SJSA1 (cell line): Measurements from ENCODE around the gene TUT4. TPM values are rescaled to one million over a fixed set of nuclear protein-coding genes. Genes with fewer than 3 reads are reported as not detected.

Experiments used
- DNase-seq, 2 experiments: peaks; one replicate each; pipeline ENCODE4 v3.0.0-alpha.2; 2015 to 2020; ENCODE audit warnings: low spot score in 2 of 2, low read depth in 1 of 2
- H3K27ac ChIP-seq: fragments of 250-450 bp; sonication (Bioruptor Pico); 2 replicates; pipeline ENCODE4 v1.5.1; 2020; ENCODE audit warnings: mild to moderate bottlenecking, moderate library complexity
- H3K27me3 ChIP-seq: fragments of 250-450 bp; sonication (Bioruptor Pico); replicated peaks from 2 replicates; pipeline ENCODE4 v1.5.1; 2020; ENCODE audit warnings: mild to moderate bottlenecking, moderate library complexity
- H3K36me3 ChIP-seq: fragments of 250-450 bp; sonication (Bioruptor Pico); 2 replicates; pipeline ENCODE4 v1.5.1; 2020; ENCODE audit warnings: mild to moderate bottlenecking
- H3K4me1 ChIP-seq: fragments of 250-450 bp; sonication (Bioruptor Pico); replicated peaks from 2 replicates; pipeline ENCODE4 v1.6.1; 2021; ENCODE audit warnings: mild to moderate bottlenecking
- H3K4me3 ChIP-seq: fragments of 250-450 bp; sonication (Bioruptor Pico); 2 replicates; pipeline ENCODE4 v1.5.1; 2020; ENCODE audit warnings: mild to moderate bottlenecking
- H3K9me3 ChIP-seq: fragments of 250-450 bp; sonication (Bioruptor Pico); replicated peaks from 2 replicates; pipeline ENCODE4 v1.5.1; 2020; ENCODE audit warnings: mild to moderate bottlenecking
- total RNA-seq: library from RNA; depleted of rRNA; stranded (reverse); fragments of >200 nt; shearing (Covaris generic); gene quantifications from 2 replicates; pipeline ENCODE4 v1.2.3, GENCODE V29; 2014

Gene TUT4
- total RNA-seq, 1 experiment from 2014 or later = 28.2 TPM

GRCh38 chr1:52533713-52534112 is 19.2 kb downstream of the TUT4 start:
- Histone ChIP-seq H3K27ac (no peak overlapping the region), H3K4me3 (no peak overlapping the region), H3K36me3 (0 out of 2 replicates have a peak, but pooled peaks cover 7% of the 10 kb centered on the region), H3K9me3 (peaks cover 3% of the 10 kb centered on the region; the same call in 1 of the 2 replicates), H3K4me1 (no peaks in the 10 kb centered on the region), H3K27me3 (no peaks in the 10 kb centered on the region)
- DNase-seq = no peak

DNA sequence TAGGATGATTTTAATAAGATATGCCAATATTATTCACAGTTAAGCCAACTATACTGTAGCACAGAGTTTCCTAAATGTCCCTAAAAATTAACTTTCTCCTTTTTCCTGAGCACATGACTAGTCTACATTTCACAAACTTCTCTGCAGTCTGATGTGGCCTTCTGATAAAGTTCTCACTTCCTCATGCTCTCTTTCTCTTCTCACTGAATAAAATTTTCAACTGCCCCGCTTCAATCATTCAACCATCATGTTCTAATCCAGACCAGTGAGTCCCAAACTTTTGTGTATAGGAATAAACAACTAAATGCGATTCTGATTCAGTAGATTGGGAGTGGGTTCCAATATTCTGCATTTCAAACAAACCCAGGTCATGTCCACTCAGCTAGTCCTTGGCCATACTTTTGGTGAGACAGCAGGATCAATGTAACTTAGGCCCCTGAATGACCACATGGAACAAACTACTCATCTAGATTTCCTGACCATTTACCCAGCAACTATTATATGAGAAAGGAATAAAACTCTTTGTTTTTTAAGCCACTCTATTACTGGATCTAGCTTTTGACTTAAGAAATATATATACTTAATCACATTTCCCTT is 20.1 kb downstream of the TUT4 start:
- DNase-seq = no peak
- Histone ChIP-seq H3K4me3 (no peak overlapping the region), H3K27ac (no peak overlapping the region), H3K27me3 (no peaks in the 10 kb centered on the region), H3K9me3 (peaks cover 3% of the 10 kb centered on the region; the same call in 1 of the 2 replicates), H3K4me1 (no peaks in the 10 kb centered on the region), H3K36me3 (peaks cover 7% of the 10 kb centered on the region; the same call in 1 of the 2 replicates)

DNA sequence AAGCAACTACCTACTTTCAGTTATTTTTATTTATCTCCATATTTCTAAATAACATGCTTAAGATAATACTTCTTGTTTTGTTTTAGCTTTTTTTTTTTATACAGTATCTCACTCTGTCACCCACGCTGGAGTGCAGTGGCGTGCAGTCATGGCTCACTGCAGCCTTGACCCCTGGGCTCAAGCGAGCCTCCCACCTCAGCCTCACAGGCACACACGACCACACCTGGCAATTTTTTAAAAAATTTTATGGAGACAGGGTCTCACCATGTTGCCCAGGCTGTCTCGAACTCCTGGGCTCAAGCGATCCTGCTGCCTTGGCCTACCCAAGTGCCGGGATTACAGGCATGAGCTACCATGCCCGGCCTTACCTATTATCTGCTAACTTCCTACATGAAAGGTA is 20.6 kb downstream of the TUT4 start:
- peaks cover 12% of the 10 kb centered on the region; the same call in 1 of the 2 replicates for H3K36me3 ChIP-seq
- no peaks in the 10 kb centered on the region for H3K27me3 ChIP-seq
- no peak overlapping the region for H3K4me3 ChIP-seq
- no peak overlapping the region for H3K27ac ChIP-seq
- no peaks in the 10 kb centered on the region for H3K4me1 ChIP-seq
- H3K9me3 ChIP-seq = peaks cover 3% of the 10 kb centered on the region; the same call in 1 of the 2 replicates
- DNase-seq = no peak

- peaks cover 3% of the 10 kb centered on the region; the same call in 1 of the 2 replicates for H3K9me3 ChIP-seq
- H3K4me3 ChIP-seq = no peak overlapping the region
- H3K27me3 ChIP-seq = no peaks in the 10 kb centered on the region
- peaks cover 18% of the 10 kb centered on the region; the same call in 1 of the 2 replicates for H3K36me3 ChIP-seq
- DNase-seq = no peak
- H3K4me1 ChIP-seq = no peaks in the 10 kb centered on the region
- no peak overlapping the region for H3K27ac ChIP-seq
Measured at GRCh38 chr1:52531249-52531872, 21.5 kb downstream of the TUT4 start.

GRCh38 chr1:52530563-52531144 is 22.2 kb downstream of the TUT4 start:
- no peak for DNase-seq
- H3K27ac ChIP-seq = no peak overlapping the region

GRCh38 chr1:52523376-52523775 is 29.5 kb downstream of the TUT4 start:
- Histone ChIP-seq H3K9me3 (no peaks in the 10 kb centered on the region), H3K27me3 (no peaks in the 10 kb centered on the region), H3K27ac (peak overlapping the region; percentile 48), H3K36me3 (peaks cover 50% of the 10 kb centered on the region), H3K4me3 (no peak overlapping the region), H3K4me1 (peaks cover 17% of the 10 kb centered on the region)
- DNase-seq = peak in 1 of 2 experiments; percentile 62

More at GRCh38 chr1:52530563-52531144, 22.2 kb downstream of the TUT4 start:
- Histone ChIP-seq H3K4me3 (no peak overlapping the region), H3K4me1 (no peaks in the 10 kb centered on the region), H3K27me3 (no peaks in the 10 kb centered on the region), H3K9me3 (peaks cover 2% of the 10 kb centered on the region; the same call in 1 of the 2 replicates), H3K36me3 (peaks cover 22% of the 10 kb centered on the region)

DNA sequence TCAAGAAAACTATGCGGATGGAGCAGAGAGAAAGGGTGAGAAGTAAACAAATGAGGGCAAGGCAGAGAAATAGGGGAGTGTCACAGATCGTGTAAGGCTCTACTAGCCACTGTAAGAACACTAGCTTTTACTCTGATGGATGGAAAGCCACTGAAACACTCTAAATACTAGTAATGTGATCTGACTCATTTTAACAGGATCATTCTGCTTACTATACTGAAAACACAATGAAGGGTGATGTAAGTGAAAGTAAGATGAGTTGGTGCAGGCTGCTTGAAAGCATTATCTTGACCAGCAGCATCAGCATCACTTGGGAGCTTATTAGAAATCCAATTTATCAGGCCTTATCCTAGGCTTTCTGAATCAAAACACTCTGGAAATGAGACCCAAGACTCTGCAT is 32.7 kb downstream of the TUT4 start:
- H3K27ac ChIP-seq = no peak overlapping the region

GRCh38 chr1:52518962-52519361 is 33.9 kb downstream of the TUT4 start:
- Histone ChIP-seq H3K27ac (no peak overlapping the region), H3K4me1 (peaks cover 14% of the 10 kb centered on the region), H3K36me3 (peaks cover 32% of the 10 kb centered on the region), H3K27me3 (no peaks in the 10 kb centered on the region), H3K9me3 (no peaks in the 10 kb centered on the region), H3K4me3 (no peak overlapping the region)
- DNase-seq = no peak

More for the DNA sequence above, 32.7 kb downstream of the TUT4 start:
- Histone ChIP-seq H3K36me3 (peaks cover 35% of the 10 kb centered on the region), H3K4me3 (no peak overlapping the region), H3K27me3 (no peaks in the 10 kb centered on the region), H3K9me3 (no peaks in the 10 kb centered on the region), H3K4me1 (peaks cover 17% of the 10 kb centered on the region)
- DNase-seq = no peak

DNA sequence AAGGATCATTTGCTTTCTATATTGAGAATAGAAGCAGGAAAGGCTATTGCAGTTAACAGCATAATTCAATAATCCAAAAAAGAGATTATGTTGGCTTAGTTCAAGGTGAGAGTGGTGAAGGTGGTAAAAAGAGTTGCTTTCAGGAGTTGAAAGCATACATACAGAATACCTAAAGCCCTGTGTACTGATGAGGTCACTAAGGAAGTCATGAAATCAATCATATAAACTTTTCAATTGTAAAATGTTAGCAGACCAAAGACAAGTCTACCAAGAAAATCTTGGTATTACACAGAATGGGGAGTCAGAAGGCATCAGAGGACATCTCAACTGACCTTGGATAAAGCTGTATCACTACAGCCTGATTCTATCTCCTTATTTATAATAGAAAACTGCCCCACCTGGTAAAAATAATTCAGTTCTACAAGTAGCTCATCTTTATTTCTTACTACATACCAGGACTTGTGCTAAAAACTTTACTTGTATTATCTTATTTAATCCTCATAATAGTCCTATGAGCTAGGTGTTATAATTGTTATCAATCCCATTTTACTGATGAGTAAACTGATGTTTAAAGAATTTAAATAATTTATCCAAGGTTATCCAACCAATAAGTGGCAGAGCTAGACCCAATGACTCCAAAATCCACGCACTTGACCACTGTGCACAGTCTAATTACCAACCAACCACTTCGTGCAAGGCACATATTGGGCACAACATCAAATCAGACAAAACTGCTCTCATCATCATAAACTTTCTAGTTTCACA is 40.9 kb downstream of the TUT4 start:
- Histone ChIP-seq H3K36me3 (peaks cover 10% of the 10 kb centered on the region), H3K27me3 (no peaks in the 10 kb centered on the region), H3K4me3 (no peak overlapping the region), H3K9me3 (no peaks in the 10 kb centered on the region), H3K4me1 (no peaks in the 10 kb centered on the region), H3K27ac (no peak overlapping the region)
- no peak for DNase-seq

DNA sequence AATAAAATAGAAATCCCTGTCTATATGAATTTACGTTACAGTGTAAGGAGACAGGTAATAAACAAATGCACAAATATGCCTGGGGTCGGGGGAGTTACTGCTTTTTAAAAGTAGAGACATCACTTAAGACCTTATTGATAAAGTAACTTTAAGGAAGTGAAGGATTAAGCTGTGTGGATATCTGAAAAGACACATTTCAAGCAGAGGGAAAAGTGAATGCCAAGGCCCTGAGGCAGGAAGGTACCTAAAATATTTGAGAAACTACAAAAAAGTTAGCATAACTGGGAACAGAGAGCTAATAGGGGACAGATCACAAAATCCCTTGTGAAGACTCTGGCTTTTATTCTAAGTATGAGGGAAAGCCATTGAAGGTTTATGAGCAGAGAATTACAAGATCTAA is 41.5 kb downstream of the TUT4 start:
- Histone ChIP-seq H3K27ac (no peak overlapping the region), H3K27me3 (no peaks in the 10 kb centered on the region), H3K9me3 (no peaks in the 10 kb centered on the region), H3K36me3 (peaks cover 12% of the 10 kb centered on the region), H3K4me3 (no peak overlapping the region), H3K4me1 (no peaks in the 10 kb centered on the region)
- no peak for DNase-seq

GRCh38 chr1:52506920-52507546 is 45.9 kb downstream of the TUT4 start:
- Histone ChIP-seq H3K36me3 (peaks cover 8% of the 10 kb centered on the region), H3K4me1 (no peaks in the 10 kb centered on the region), H3K4me3 (no peak overlapping the region), H3K27me3 (no peaks in the 10 kb centered on the region), H3K27ac (no peak overlapping the region), H3K9me3 (no peaks in the 10 kb centered on the region)
- no peak for DNase-seq

GRCh38 chr1:52506349-52506748 is 46.5 kb downstream of the TUT4 start:
- Histone ChIP-seq H3K4me3 (no peak overlapping the region), H3K27ac (no peak overlapping the region), H3K27me3 (no peaks in the 10 kb centered on the region), H3K9me3 (no peaks in the 10 kb centered on the region), H3K4me1 (no peaks in the 10 kb centered on the region), H3K36me3 (peaks cover 8% of the 10 kb centered on the region)
- no peak for DNase-seq

DNA sequence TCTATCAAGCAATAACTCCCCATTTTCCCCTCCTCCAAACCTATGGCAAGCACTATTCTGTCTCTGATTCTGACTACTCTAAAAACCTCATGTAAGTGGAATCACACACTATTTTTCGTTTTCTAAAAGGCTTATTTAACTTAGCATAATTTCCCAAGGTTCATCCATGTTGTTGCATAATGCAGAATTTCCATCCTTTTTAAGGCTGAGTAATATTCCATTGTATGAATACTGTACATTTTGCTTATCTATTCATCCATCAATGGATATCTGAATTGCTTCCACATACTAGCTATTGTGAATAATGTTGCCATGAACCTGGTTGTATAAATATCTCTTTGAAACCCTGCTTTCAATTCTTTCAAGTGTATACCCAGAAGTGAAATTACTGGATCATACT is 48.2 kb downstream of the TUT4 start:
- no peaks in the 10 kb centered on the region for H3K27me3 ChIP-seq
- no peak overlapping the region for H3K4me3 ChIP-seq
- H3K4me1 ChIP-seq = no peaks in the 10 kb centered on the region
- peaks cover 8% of the 10 kb centered on the region for H3K36me3 ChIP-seq
- H3K9me3 ChIP-seq = no peaks in the 10 kb centered on the region
- H3K27ac ChIP-seq = no peak overlapping the region
- DNase-seq = no peak
